IPS-18c (cell line): ENCODE results near the gene RPL18.

Experiments
- H3K4me3 ChIP-seq: 2 replicates; pipeline ENCODE4 v1.7.0; 2013; ENCODE audit warnings: low read depth, mild to moderate bottlenecking, low read length, moderate library complexity; ENCODE audit not compliant: insufficient read depth
- H3K9me3 ChIP-seq: one replicate; pipeline ENCODE4 v1.6.1; 2013; ENCODE audit warnings: mild to moderate bottlenecking, low read length, moderate library complexity; ENCODE audit not compliant: control insufficient read depth, insufficient read depth

The RPL18 gene

GRCh38 chr19:48624067-48624594 is 5.2 kb upstream of the RPL18 start:
- H3K9me3 ChIP-seq = no peaks in the 10 kb centered on the region
- peak overlapping the region; percentile 81 for H3K4me3 ChIP-seq

- Histone ChIP-seq H3K9me3 (no peaks in the 10 kb centered on the region), H3K4me3 (peak overlapping the region; percentile 41)
Measured at GRCh38 chr19:48623556-48624066, 4.6 kb upstream of the RPL18 start.

- H3K9me3 ChIP-seq = no peaks in the 10 kb centered on the region
- H3K4me3 ChIP-seq = peak overlapping the region; percentile 99
Measured at GRCh38 chr19:48619692-48620585, 961 bp upstream of the RPL18 start.

GRCh38 chr19:48618278-48618915 is 581 bp downstream of the RPL18 start:
- peak overlapping the region; percentile 99 for H3K4me3 ChIP-seq
- H3K9me3 ChIP-seq = no peaks in the 10 kb centered on the region

- Histone ChIP-seq H3K9me3 (no peaks in the 10 kb centered on the region), H3K4me3 (peak overlapping the region; percentile 99)
Measured at GRCh38 chr19:48617146-48617937, 1.6 kb downstream of the RPL18 start.

- Histone ChIP-seq H3K4me3 (no peak overlapping the region), H3K9me3 (no peaks in the 10 kb centered on the region)
Measured at GRCh38 chr19:48616491-48617056, 2.4 kb downstream of the RPL18 start.

GRCh38 chr19:48616041-48616436 is 2.9 kb downstream of the RPL18 start:
- Histone ChIP-seq H3K9me3 (no peaks in the 10 kb centered on the region), H3K4me3 (no peak overlapping the region)

- H3K9me3 ChIP-seq = no peaks in the 10 kb centered on the region
- H3K4me3 ChIP-seq = peak overlapping the region; percentile 34
Measured at GRCh38 chr19:48615231-48616040, 3.5 kb downstream of the RPL18 start.

GRCh38 chr19:48614436-48615230 is 4.3 kb downstream of the RPL18 start, which contains the start of gene FAM83E:
TSS of gene FAM83E (minus strand) at chr19:48615076. CDS start at chr19:48613372, 1,704 bp downstream.
- H3K9me3 ChIP-seq = no peaks in the 10 kb centered on the region

GRCh38 chr19:48613852-48614435 is 5.0 kb downstream of the RPL18 start:
- no peaks in the 10 kb centered on the region for H3K9me3 ChIP-seq
- H3K4me3 ChIP-seq = peak overlapping the region; percentile 26; the same call in 1 of the 2 replicates

More at GRCh38 chr19:48614436-48615230, 4.3 kb downstream of the RPL18 start, which contains the start of gene FAM83E:
- H3K4me3 ChIP-seq = peak within 1 kb of the TSS; percentile 34

- Histone ChIP-seq H3K9me3 (no peaks in the 10 kb centered on the region), H3K4me3 (no peak overlapping the region)
Measured at GRCh38 chr19:48613024-48613851, 5.7 kb downstream of the RPL18 start.

GRCh38 chr19:48611872-48612271 is 7.1 kb downstream of the RPL18 start:
- H3K9me3 ChIP-seq = no peaks in the 10 kb centered on the region
- no peak overlapping the region for H3K4me3 ChIP-seq

- no peaks in the 10 kb centered on the region for H3K9me3 ChIP-seq
Measured at GRCh38 chr19:48609571-48610108, 9.3 kb downstream of the RPL18 start.

GRCh38 chr19:48608798-48609263 is 10.1 kb downstream of the RPL18 start:
- Histone ChIP-seq H3K9me3 (no peaks in the 10 kb centered on the region), H3K4me3 (no peak overlapping the region)

More at GRCh38 chr19:48609571-48610108, 9.3 kb downstream of the RPL18 start:
- no peak overlapping the region for H3K4me3 ChIP-seq
